ENCODE measurements around the gene PTK7.

DNA sequence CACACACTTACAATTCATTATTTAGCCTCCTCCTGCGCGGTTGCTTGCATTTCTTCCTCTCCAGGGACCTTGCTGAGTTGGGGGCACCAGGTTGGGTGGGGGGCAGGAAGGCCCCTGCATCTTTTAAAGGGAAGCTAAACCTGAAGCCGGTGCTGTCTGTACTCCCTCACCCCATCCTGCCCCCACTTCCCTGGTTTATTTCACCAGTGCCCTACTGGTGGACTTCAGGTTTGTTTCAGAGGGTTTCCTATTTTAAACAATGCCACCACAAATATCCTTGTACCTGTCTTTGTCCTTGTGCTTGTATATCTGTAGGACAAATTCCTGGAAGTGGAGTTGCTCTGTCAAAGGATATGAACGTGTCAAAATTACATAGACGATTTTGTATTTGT, 21.0 kb downstream of the PTK7 start:
- TF ChIP-seq EP300 (IDR thresholded peaks at IDR 0.05; ENCODE audit: borderline replicate concordance) (no peak), RAD21 (IDR thresholded peaks at IDR 0.05; ENCODE audit: low read depth) (no peak), CEBPB (IDR thresholded peaks at IDR 0.05) (no peak), TAF1 (IDR thresholded peaks at IDR 0.05; ENCODE audit: low read depth) (no peak)
- TF ChIP-seq, protein P1, sequence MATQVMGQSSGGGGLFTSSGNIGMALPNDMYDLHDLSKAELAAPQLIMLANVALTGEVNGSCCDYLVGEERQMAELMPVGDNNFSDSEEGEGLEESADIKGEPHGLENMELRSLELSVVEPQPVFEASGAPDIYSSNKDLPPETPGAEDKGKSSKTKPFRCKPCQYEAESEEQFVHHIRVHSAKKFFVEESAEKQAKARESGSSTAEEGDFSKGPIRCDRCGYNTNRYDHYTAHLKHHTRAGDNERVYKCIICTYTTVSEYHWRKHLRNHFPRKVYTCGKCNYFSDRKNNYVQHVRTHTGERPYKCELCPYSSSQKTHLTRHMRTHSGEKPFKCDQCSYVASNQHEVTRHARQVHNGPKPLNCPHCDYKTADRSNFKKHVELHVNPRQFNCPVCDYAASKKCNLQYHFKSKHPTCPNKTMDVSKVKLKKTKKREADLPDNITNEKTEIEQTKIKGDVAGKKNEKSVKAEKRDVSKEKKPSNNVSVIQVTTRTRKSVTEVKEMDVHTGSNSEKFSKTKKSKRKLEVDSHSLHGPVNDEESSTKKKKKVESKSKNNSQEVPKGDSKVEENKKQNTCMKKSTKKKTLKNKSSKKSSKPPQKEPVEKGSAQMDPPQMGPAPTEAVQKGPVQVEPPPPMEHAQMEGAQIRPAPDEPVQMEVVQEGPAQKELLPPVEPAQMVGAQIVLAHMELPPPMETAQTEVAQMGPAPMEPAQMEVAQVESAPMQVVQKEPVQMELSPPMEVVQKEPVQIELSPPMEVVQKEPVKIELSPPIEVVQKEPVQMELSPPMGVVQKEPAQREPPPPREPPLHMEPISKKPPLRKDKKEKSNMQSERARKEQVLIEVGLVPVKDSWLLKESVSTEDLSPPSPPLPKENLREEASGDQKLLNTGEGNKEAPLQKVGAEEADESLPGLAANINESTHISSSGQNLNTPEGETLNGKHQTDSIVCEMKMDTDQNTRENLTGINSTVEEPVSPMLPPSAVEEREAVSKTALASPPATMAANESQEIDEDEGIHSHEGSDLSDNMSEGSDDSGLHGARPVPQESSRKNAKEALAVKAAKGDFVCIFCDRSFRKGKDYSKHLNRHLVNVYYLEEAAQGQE (IDR thresholded peaks at IDR 0.05; ENCODE audit: low read depth): no peak

All from Ishikawa (cell line).